HepG2 (cell line): ENCODE results near the gene ANKRD17. TPM values are rescaled to one million over a fixed set of nuclear protein-coding genes. Genes with fewer than 3 reads are reported as not detected.

ENCODE experiments used
- CC2D1A ChIP-seq: sonication (generic); formaldehyde crosslinking; IDR thresholded peaks from 2 replicates; pipeline ENCODE4 v1.8.1; 2023; ENCODE audit warnings: mild to moderate bottlenecking, missing genetic modification reagents
- EED ChIP-seq: sonication (generic); formaldehyde crosslinking; IDR thresholded peaks from 2 replicates; pipeline ENCODE4 v1.5.0; 2020; ENCODE audit warnings: mild to moderate bottlenecking, missing genetic modification reagents
- HHEX ChIP-seq: IDR thresholded peaks from 2 replicates; pipeline ENCODE4 v1.6.1; 2016; ENCODE audit warnings: control low read depth
- HNRNPLL ChIP-seq: fragments of 200-400 bp; formaldehyde crosslinking; IDR thresholded peaks from 2 replicates; pipeline ENCODE4 v1.6.1; 2017; ENCODE audit warnings: mild to moderate bottlenecking, low read depth, low read length; ENCODE audit not compliant: poor library complexity, severe bottlenecking
- KLF6 ChIP-seq: IDR thresholded peaks from 2 replicates; pipeline ENCODE4 v1.8.0; 2016; ENCODE audit warnings: missing biosample characterization, missing genetic modification reagents
- PHF5A ChIP-seq: IDR thresholded peaks from one replicate; pipeline ENCODE4 v1.6.1; 2018; ENCODE audit warnings: low read depth, missing genetic modification reagents; ENCODE audit not compliant: unreplicated experiment
- PRMT3 ChIP-seq: sonication (generic); formaldehyde crosslinking; IDR thresholded peaks from 2 replicates; pipeline ENCODE4 v1.8.1; 2022; ENCODE audit warnings: low read depth, mild to moderate bottlenecking, moderate library complexity, missing genetic modification reagents, borderline replicate concordance
- RAD21 ChIP-seq: fragments of 450-650 bp; formaldehyde crosslinking; IDR thresholded peaks from 2 replicates; pipeline ENCODE4 v1.5.0; 2020; ENCODE audit warnings: mild to moderate bottlenecking
- REST ChIP-seq, 2 experiments: IDR thresholded peaks; 2 replicates each; pipeline ENCODE4 v1.6.1; 2011 to 2012; ENCODE audit warnings: low read length in 2 of 2, borderline replicate concordance in 1 of 2, low read depth in 1 of 2, mild to moderate bottlenecking in 1 of 2, moderate library complexity in 1 of 2
- ZBTB10 ChIP-seq: sonication (generic); formaldehyde crosslinking; IDR thresholded peaks from 2 replicates; pipeline ENCODE4 v1.4.0; 2020; ENCODE audit warnings: missing genetic modification reagents, borderline replicate concordance
- ZNF10 ChIP-seq: sonication (generic); formaldehyde crosslinking; IDR thresholded peaks from 2 replicates; pipeline ENCODE4 v1.4.0; 2020; ENCODE audit warnings: mild to moderate bottlenecking, low read depth, missing genetic modification reagents, borderline replicate concordance
- ZNF234 ChIP-seq: sonication (generic); formaldehyde crosslinking; conservative IDR thresholded peaks from 2 replicates; pipeline ENCODE4 v1.5.1; 2020; ENCODE audit warnings: mild to moderate bottlenecking, missing genetic modification reagents
- ZNF256 ChIP-seq: sonication (generic); formaldehyde crosslinking; conservative IDR thresholded peaks from 2 replicates; pipeline ENCODE4 v1.4.0; 2020; ENCODE audit warnings: missing genetic modification reagents
- ZNF550 ChIP-seq: sonication (generic); formaldehyde crosslinking; IDR thresholded peaks from 2 replicates; pipeline ENCODE4 v1.4.0; 2020; ENCODE audit warnings: mild to moderate bottlenecking, missing genetic modification reagents, borderline replicate concordance
- ZNF704 ChIP-seq: sonication (generic); formaldehyde crosslinking; IDR thresholded peaks from 2 replicates; pipeline ENCODE4 v1.8.1; 2023; ENCODE audit warnings: mild to moderate bottlenecking, inconsistent platforms, moderate library complexity, missing genetic modification reagents, borderline replicate concordance
- ZNF747 ChIP-seq: sonication (generic); formaldehyde crosslinking; IDR thresholded peaks from 2 replicates; pipeline ENCODE4 v1.8.1; 2023; ENCODE audit warnings: missing genetic modification reagents, mild to moderate bottlenecking, borderline replicate concordance
- ZNF749 ChIP-seq: sonication (generic); formaldehyde crosslinking; IDR thresholded peaks from 2 replicates; pipeline ENCODE4 v1.8.0; 2022; ENCODE audit warnings: mild to moderate bottlenecking, missing genetic modification reagents, moderate library complexity, borderline replicate concordance
- ZNF83 ChIP-seq: sonication (generic); formaldehyde crosslinking; IDR thresholded peaks from 2 replicates; pipeline ENCODE4 v1.4.0; 2020; ENCODE audit warnings: missing genetic modification reagents, mild to moderate bottlenecking, borderline replicate concordance
- polyA plus RNA-seq, 8 experiments: library from polyadenylated mRNA; depleted of rRNA in 3 of 8; stranded (reverse) in 7 of 8; unstranded in 1 of 8; fragments of >200 nt; fragmentation: Illumina TruSeq in 4 of 8; extraction: Trizol in 4 of 8; gene quantifications; 2 replicates each; pipeline versions ENCODE4 v1.2.1 to v1.2.3, GENCODE V29; 2011 to 2016; ENCODE audit warnings: low read depth in 4 of 8, missing spikeins in 1 of 8, mixed read lengths in 1 of 8; ENCODE audit not compliant: insufficient read depth in 1 of 8
- total RNA-seq, 5 experiments: library from RNA; depleted of rRNA; stranded (reverse); fragments of >200 nt; fragmentation: Illumina TruSeq; extraction: Trizol; gene quantifications; 2 replicates each; pipeline ENCODE4 v1.2.3, GENCODE V29; 2016; ENCODE audit warnings: low read depth in 1 of 5
- TF ChIP-seq, protein P1 (sequence below): sonication (generic); formaldehyde crosslinking; IDR thresholded peaks from 2 replicates; pipeline ENCODE4 v1.4.0; 2020; ENCODE audit warnings: missing genetic modification reagents, borderline replicate concordance

ANKRD17 gene
- total and polyA plus RNA-seq, 2 of the 13 experiments (the other 11 are each of a cell fraction or from before 2014, with no cell fraction given) = 55.7 to 61.1 TPM

DNA sequence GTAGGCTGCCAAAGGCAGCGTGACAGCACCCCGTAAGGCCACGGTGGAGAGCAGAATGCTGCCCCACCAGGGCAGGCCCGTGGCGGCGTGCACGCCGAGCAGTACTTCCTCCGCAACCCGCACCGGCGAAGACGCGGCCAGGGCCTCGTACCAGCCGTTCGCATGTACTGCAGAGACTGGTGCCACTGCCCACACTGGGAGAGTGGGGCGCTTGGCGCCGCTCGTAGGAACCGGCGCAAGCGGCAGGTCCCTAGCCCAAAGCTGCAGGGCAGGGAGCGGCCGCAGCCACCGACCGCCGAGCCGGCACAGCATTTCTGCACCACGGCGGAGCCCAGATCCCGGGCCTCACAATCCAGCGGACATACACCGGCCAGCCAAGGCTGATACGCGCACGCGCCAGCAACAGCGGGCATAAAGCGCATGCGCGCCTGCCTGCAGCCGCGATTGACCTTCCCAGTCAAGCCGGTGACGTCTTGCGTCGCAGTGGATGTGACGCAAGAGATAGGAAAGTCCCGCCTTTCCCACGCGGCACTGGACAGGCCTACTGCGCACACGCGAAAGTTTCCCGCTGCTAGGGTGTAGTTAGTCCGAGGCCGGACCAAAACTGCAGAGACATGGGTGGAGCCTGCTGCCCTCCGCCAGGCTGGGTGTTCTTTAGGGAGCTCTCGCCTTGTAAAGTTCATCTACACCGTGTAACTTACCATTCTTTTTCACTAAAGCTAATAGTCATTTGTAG, 189.1 kb downstream of the ANKRD17 start, which contains the start of gene COX18 (continued):
- TF ChIP-seq ZNF704 (CRISPR knock-in tag) (peak; percentile 96), ZNF747 (CRISPR knock-in tag) (peak; percentile 84), ZNF10 (CRISPR knock-in tag) (peak; percentile 60; the same call in 1 of the 2 replicates), KLF6 (CRISPR knock-in tag) (peak; percentile 89; the same call in 1 of the 2 replicates), ZNF83 (CRISPR knock-in tag) (peak; percentile 78), ZNF234 (peak; percentile 29; the same call in 1 of the 2 replicates), PHF5A (CRISPR knock-in tag) (no peak), HNRNPLL (peak; percentile 85), CC2D1A (no peak), PRMT3 (CRISPR knock-in tag) (0 out of 2 replicates have a peak, but pooled peaks have one; percentile 89), ZNF749 (CRISPR knock-in tag) (peak; percentile 95), ZNF256 (CRISPR knock-in tag) (peak; percentile 41; the same call in 1 of the 2 replicates), HHEX (CRISPR knock-in tag) (peak; percentile 41; the same call in 1 of the 2 replicates), EED (CRISPR knock-in tag) (peak; percentile 93), REST (IDR thresholded peaks at IDR 0.05; ENCODE audit: borderline replicate concordance in 1 of 2, low read depth in 1 of 2, low read length in 2 of 2) (peak in 1 of 2 experiments; percentile 17; a peak in 1 of 4 replicates), ZNF550 (CRISPR knock-in tag) (0 out of 2 replicates have a peak, but pooled peaks have one; percentile 79), RAD21 (CRISPR knock-in tag) (peak; percentile 72; the same call in 1 of the 2 replicates), ZBTB10 (CRISPR knock-in tag) (no peak; the same call in 1 of the 2 replicates)
- TF ChIP-seq, protein P1, sequence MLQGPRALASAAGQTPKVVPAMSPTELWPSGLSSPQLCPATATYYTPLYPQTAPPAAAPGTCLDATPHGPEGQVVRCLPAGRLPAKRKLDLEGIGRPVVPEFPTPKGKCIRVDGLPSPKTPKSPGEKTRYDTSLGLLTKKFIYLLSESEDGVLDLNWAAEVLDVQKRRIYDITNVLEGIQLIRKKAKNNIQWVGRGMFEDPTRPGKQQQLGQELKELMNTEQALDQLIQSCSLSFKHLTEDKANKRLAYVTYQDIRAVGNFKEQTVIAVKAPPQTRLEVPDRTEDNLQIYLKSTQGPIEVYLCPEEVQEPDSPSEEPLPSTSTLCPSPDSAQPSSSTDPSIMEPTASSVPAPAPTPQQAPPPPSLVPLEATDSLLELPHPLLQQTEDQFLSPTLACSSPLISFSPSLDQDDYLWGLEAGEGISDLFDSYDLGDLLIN (CRISPR knock-in tag) = no peak; the same call in 1 of the 2 replicates
